Mesendoderm (in vitro differentiated cells): Measurements from ENCODE around the gene ADAT1.

Experiments used
- DNase-seq: peaks from one replicate; pipeline ENCODE4 v3.0.0; 2013
- H2AK5ac ChIP-seq: 2 replicates; pipeline ENCODE4 v1.6.1; 2013; ENCODE audit warnings: low read length, inconsistent platforms
- H2BK120ac ChIP-seq: 2 replicates; pipeline ENCODE4 v1.6.1; 2013; ENCODE audit warnings: low read depth, mild to moderate bottlenecking, low read length, moderate library complexity, mixed read lengths
- H2BK15ac ChIP-seq: replicated peaks from 2 replicates; pipeline ENCODE4 v1.6.1; 2013; ENCODE audit warnings: low read depth, mild to moderate bottlenecking, moderate library complexity
- H2BK5ac ChIP-seq: 2 replicates; pipeline ENCODE4 v1.6.1; 2013; ENCODE audit warnings: low read length, inconsistent platforms
- H3K18ac ChIP-seq: 2 replicates; pipeline ENCODE4 v1.6.1; 2013; ENCODE audit warnings: mild to moderate bottlenecking, low read length, mixed read lengths
- H3K23ac ChIP-seq: one replicate; pipeline ENCODE4 v1.6.1; 2013; ENCODE audit warnings: low read length
- H3K27ac ChIP-seq: 2 replicates; pipeline ENCODE4 v1.5.1; 2013; ENCODE audit warnings: low read depth, mild to moderate bottlenecking, inconsistent platforms, low read length, moderate library complexity
- H3K27me3 ChIP-seq: 2 replicates; pipeline ENCODE4 v1.6.1; 2013; ENCODE audit warnings: low read length, control low read depth, mild to moderate bottlenecking, inconsistent platforms; ENCODE audit not compliant: insufficient read depth, poor library complexity
- H3K36me3 ChIP-seq: 2 replicates; pipeline ENCODE4 v1.6.1; 2013; ENCODE audit warnings: low read length, inconsistent platforms; ENCODE audit not compliant: control insufficient read depth, insufficient read depth
- H3K4ac ChIP-seq: one replicate; pipeline ENCODE4 v1.6.1; 2013; ENCODE audit warnings: low read depth, mild to moderate bottlenecking, low read length, moderate library complexity
- H3K4me1 ChIP-seq: 2 replicates; pipeline ENCODE4 v1.6.1; 2013; ENCODE audit warnings: low read depth, low read length, inconsistent platforms; ENCODE audit not compliant: control insufficient read depth
- H3K4me2 ChIP-seq: 2 replicates; pipeline ENCODE4 v1.6.1; 2013; ENCODE audit warnings: low read length
- H3K4me3 ChIP-seq: 2 replicates; pipeline ENCODE4 v1.5.1; 2013; ENCODE audit warnings: mild to moderate bottlenecking, low read length
- H3K56ac ChIP-seq: one replicate; pipeline ENCODE4 v1.6.1; 2013; ENCODE audit warnings: low read length
- H3K79me1 ChIP-seq: 2 replicates; pipeline ENCODE4 v1.6.1; 2013; ENCODE audit warnings: low read length, inconsistent platforms
- H3K79me2 ChIP-seq: 2 replicates; pipeline ENCODE4 v1.6.1; 2013; ENCODE audit warnings: mild to moderate bottlenecking, low read length; ENCODE audit not compliant: control insufficient read depth, insufficient read depth
- H3K9ac ChIP-seq: 2 replicates; pipeline ENCODE4 v1.6.1; 2013; ENCODE audit warnings: low read length, inconsistent platforms
- H4K5ac ChIP-seq: one replicate; pipeline ENCODE4 v1.6.1; 2013; ENCODE audit warnings: low read length
- H4K8ac ChIP-seq: one replicate; pipeline ENCODE4 v1.6.1; 2013; ENCODE audit warnings: low read depth, mild to moderate bottlenecking, control low read depth, low read length, moderate library complexity
- WGBS: extraction: QIAGEN DNeasy Blood & Tissue Kit; methylation state at CpG from one replicate; pipeline ENCODE4 v1.1.7; 2013; ENCODE audit warnings: low lambda C conversion rate, missing lambda C conversion rate; ENCODE audit not compliant: insufficient coverage; ENCODE audit errors: extremely low coverage; 5-methylcytosine and 5-hydroxymethylcytosine counted together

Gene ADAT1

GRCh38 chr16:75640598-75640997 lies 17.5 kb upstream of the ADAT1 start:
- Histone ChIP-seq H3K27ac (no peak overlapping the region), H3K18ac (no peak overlapping the region), H2BK120ac (no peak overlapping the region), H3K79me1 (peaks cover 14% of the 10 kb centered on the region), H3K4me2 (no peak overlapping the region), H3K56ac (no peak overlapping the region), H3K4me3 (no peak overlapping the region), H2AK5ac (no peak overlapping the region), H2BK15ac (no peak overlapping the region), H3K36me3 (peaks cover 17% of the 10 kb centered on the region), H3K27me3 (no peaks in the 10 kb centered on the region), H3K4ac (no peak overlapping the region), H3K9ac (no peak overlapping the region), H4K8ac (no peak overlapping the region), H3K23ac (no peak overlapping the region), H4K5ac (no peak overlapping the region), H3K79me2 (peaks cover 26% of the 10 kb centered on the region), H2BK5ac (no peak overlapping the region), H3K4me1 (no peaks in the 10 kb centered on the region)
- DNase-seq = peak; percentile 27
- WGBS = no CpG with 5 or more reads among the region's 6 CpGs

GRCh38 chr16:75635036-75635435 lies 12.0 kb upstream of the ADAT1 start:
- Histone ChIP-seq H4K8ac (no peak overlapping the region), H3K79me2 (no peaks in the 10 kb centered on the region), H3K23ac (no peak overlapping the region), H3K4me2 (no peak overlapping the region), H2BK120ac (no peak overlapping the region), H3K27me3 (no peaks in the 10 kb centered on the region), H4K5ac (no peak overlapping the region), H3K56ac (no peak overlapping the region), H3K4me1 (no peaks in the 10 kb centered on the region), H3K4me3 (no peak overlapping the region), H2BK5ac (no peak overlapping the region), H3K36me3 (peaks cover 32% of the 10 kb centered on the region), H3K9ac (no peak overlapping the region), H3K18ac (no peak overlapping the region), H3K79me1 (peaks cover 5% of the 10 kb centered on the region), H2BK15ac (no peak overlapping the region), H3K4ac (no peak overlapping the region), H2AK5ac (no peak overlapping the region), H3K27ac (no peak overlapping the region)
- no peak for DNase-seq
- no CpG with 5 or more reads among the region's 3 CpGs for WGBS

GRCh38 chr16:75632857-75633256 lies 9.8 kb upstream of the ADAT1 start:
- no peak overlapping the region for H2BK120ac ChIP-seq
- H3K4ac ChIP-seq = no peak overlapping the region
- H3K18ac ChIP-seq = no peak overlapping the region
- H3K27me3 ChIP-seq = no peaks in the 10 kb centered on the region
- peaks cover 42% of the 10 kb centered on the region for H3K36me3 ChIP-seq
- DNase-seq = no peak
- H3K79me2 ChIP-seq = no peaks in the 10 kb centered on the region
- H2AK5ac ChIP-seq = no peak overlapping the region
- WGBS = no CpG with 5 or more reads among the region's 8 CpGs
- H3K9ac ChIP-seq = no peak overlapping the region
- no peak overlapping the region for H3K4me3 ChIP-seq
- no peak overlapping the region for H4K8ac ChIP-seq
- H4K5ac ChIP-seq = no peak overlapping the region
- no peak overlapping the region for H3K23ac ChIP-seq
- H3K79me1 ChIP-seq = peaks cover 5% of the 10 kb centered on the region
- H3K27ac ChIP-seq = no peak overlapping the region
- H2BK15ac ChIP-seq = no peak overlapping the region
- H3K4me1 ChIP-seq = no peaks in the 10 kb centered on the region
- H2BK5ac ChIP-seq = no peak overlapping the region
- no peak overlapping the region for H3K56ac ChIP-seq
- no peak overlapping the region for H3K4me2 ChIP-seq

- H3K23ac ChIP-seq = no peak overlapping the region
- peaks cover 45% of the 10 kb centered on the region for H3K36me3 ChIP-seq
- peaks cover under 1% of the 10 kb centered on the region for H3K4me1 ChIP-seq
- H2BK5ac ChIP-seq = no peak overlapping the region
- no peak overlapping the region for H3K27ac ChIP-seq
- no peak overlapping the region for H2AK5ac ChIP-seq
- no peak overlapping the region for H4K5ac ChIP-seq
- no peak overlapping the region for H2BK120ac ChIP-seq
- DNase-seq = no peak
- no peak overlapping the region for H3K4me3 ChIP-seq
- no peaks in the 10 kb centered on the region for H3K79me1 ChIP-seq
- H3K18ac ChIP-seq = no peak overlapping the region
- H3K4ac ChIP-seq = no peak overlapping the region
- no peak overlapping the region for H4K8ac ChIP-seq
- H2BK15ac ChIP-seq = no peak overlapping the region
- WGBS = no CpG with 5 or more reads among the region's 3 CpGs
- no peak overlapping the region for H3K9ac ChIP-seq
- H3K56ac ChIP-seq = no peak overlapping the region
- H3K4me2 ChIP-seq = no peak overlapping the region
- H3K79me2 ChIP-seq = no peaks in the 10 kb centered on the region
- H3K27me3 ChIP-seq = no peaks in the 10 kb centered on the region
Observed at GRCh38 chr16:75630052-75630451, 7.0 kb upstream of the ADAT1 start.

- H4K5ac ChIP-seq = no peak overlapping the region
- peaks cover 44% of the 10 kb centered on the region for H3K36me3 ChIP-seq
- no peak overlapping the region for H3K18ac ChIP-seq
- no peak overlapping the region for H2AK5ac ChIP-seq
- peaks cover 2% of the 10 kb centered on the region for H3K4me1 ChIP-seq
- no peak overlapping the region for H3K9ac ChIP-seq
- H3K79me1 ChIP-seq = no peaks in the 10 kb centered on the region
- H3K23ac ChIP-seq = no peak overlapping the region
- WGBS = no CpG with 5 or more reads among the region's 10 CpGs
- no peaks in the 10 kb centered on the region for H3K79me2 ChIP-seq
- H4K8ac ChIP-seq = no peak overlapping the region
- no peak overlapping the region for H3K56ac ChIP-seq
- no peak overlapping the region for H3K4me2 ChIP-seq
- no peak overlapping the region for H3K4ac ChIP-seq
- no peak overlapping the region for H2BK5ac ChIP-seq
- no peak overlapping the region for H3K4me3 ChIP-seq
- no peak overlapping the region for H2BK120ac ChIP-seq
- no peak for DNase-seq
- no peaks in the 10 kb centered on the region for H3K27me3 ChIP-seq
- H2BK15ac ChIP-seq = no peak overlapping the region
- no peak overlapping the region for H3K27ac ChIP-seq
Observed at GRCh38 chr16:75629132-75629531, 6.1 kb upstream of the ADAT1 start.

- Histone ChIP-seq H3K18ac (no peak overlapping the region), H3K9ac (no peak overlapping the region), H2BK120ac (no peak overlapping the region), H3K4me3 (no peak overlapping the region), H3K27me3 (no peaks in the 10 kb centered on the region), H3K79me2 (no peaks in the 10 kb centered on the region), H3K4me2 (no peak overlapping the region), H3K36me3 (peaks cover 42% of the 10 kb centered on the region), H2BK5ac (no peak overlapping the region), H3K4ac (no peak overlapping the region), H3K23ac (no peak overlapping the region), H2AK5ac (no peak overlapping the region), H3K56ac (no peak overlapping the region), H4K8ac (no peak overlapping the region), H3K4me1 (peaks cover 2% of the 10 kb centered on the region), H2BK15ac (no peak overlapping the region), H4K5ac (no peak overlapping the region), H3K27ac (no peak overlapping the region), H3K79me1 (no peaks in the 10 kb centered on the region)
- no peak for DNase-seq
- WGBS = no CpG with 5 or more reads among the region's 4 CpGs
Observed at GRCh38 chr16:75628351-75628750, 5.3 kb upstream of the ADAT1 start.
